Kidney (tissue), 14 donors: ENCODE measurements around the gene EGFR. TPM values are rescaled to one million over a fixed set of nuclear protein-coding genes. Genes with fewer than 3 reads are reported as not detected.

Source experiments
- DNase-seq, 5 donors: peaks; one replicate each; pipeline ENCODE4 v3.0.0-alpha.2; 2013 to 2020
- FAIRE-seq: peaks from 2 replicates; lab custom pipeline; 2012; peaks lifted over from hg19 to GRCh38; lab: Jason Lieb, UNC
- H3K27ac ChIP-seq, 2 donors: one replicate each; pipeline ENCODE4 v1.7.0; 2013; ENCODE audit warnings: low read depth in 2 of 2, low read length in 2 of 2, inconsistent platforms in 1 of 2
- H3K27me3 ChIP-seq: one replicate; pipeline ENCODE4 v1.7.1; 2013; ENCODE audit warnings: low read length, inconsistent platforms; ENCODE audit not compliant: control insufficient read depth, insufficient read depth
- H3K36me3 ChIP-seq, 3 donors: one replicate each; pipeline versions ENCODE4 v1.7.0 to v1.7.1; 2013; ENCODE audit warnings: low read length in 3 of 3, control low read depth in 1 of 3, inconsistent platforms in 1 of 3; ENCODE audit not compliant: insufficient read depth in 3 of 3, control insufficient read depth in 2 of 3
- H3K4me1 ChIP-seq, 3 donors: one replicate each; pipeline versions ENCODE4 v1.7.0 to v1.7.1; 2013; ENCODE audit warnings: low read length in 3 of 3, inconsistent platforms in 1 of 3, low read depth in 1 of 3; ENCODE audit not compliant: control insufficient read depth in 2 of 3, insufficient read depth in 2 of 3
- H3K4me3 ChIP-seq, 3 donors: one replicate each; pipeline versions ENCODE4 v1.7.0 to v1.8.1; 2013; ENCODE audit warnings: low read length in 3 of 3, control low read depth in 1 of 3, inconsistent platforms in 1 of 3
- H3K9ac ChIP-seq, 3 donors: one replicate each; pipeline versions ENCODE4 v1.7.0 to v1.7.1; 2013; ENCODE audit warnings: low read length in 3 of 3, control low read depth in 1 of 3, inconsistent platforms in 1 of 3
- H3K9me3 ChIP-seq, 3 donors: one replicate each; pipeline versions ENCODE4 v1.7.0 to v1.7.1; 2013; ENCODE audit warnings: low read length in 3 of 3, control low read depth in 1 of 3, inconsistent platforms in 1 of 3; ENCODE audit not compliant: control insufficient read depth in 2 of 3, insufficient read depth in 1 of 3
- intact Hi-C: fragments of 100-400 bp; cut with DNase I; formaldehyde crosslinking; loops from one replicate; pipeline ENCODE4 v1.11.1; 2022
- polyA plus RNA-seq: library from polyadenylated mRNA; stranded (reverse); fragments of 350-450 nt; fragmentation: Illumina TruSeq; extraction: RNeasy Lipid Tissue Mini Kit (QIAGEN cat#74804); gene quantifications from one replicate; pipeline ENCODE4 v1.2.3, GENCODE V29; 2014; ENCODE audit warnings: low read depth, low replicate concordance; ENCODE audit not compliant: insufficient read depth
- total RNA-seq: library from RNA; stranded (reverse); fragmentation: NEBNext Ultra II Directional; extraction: Animal tissue kit (Norgen Biotek cat#: 25700); gene quantifications from one replicate; pipeline ENCODE4 v1.2.1, GENCODE V29; 2021
- TF ChIP-seq, protein P1 (sequence below): IDR thresholded peaks from 3 replicates; pipeline ENCODE4 v1.5.1; 2012; ENCODE audit warnings: mild to moderate bottlenecking, moderate library complexity, borderline replicate concordance; ENCODE audit not compliant: insufficient read depth; ENCODE audit errors: extremely low read depth
- donor health status: control.
- donor health status: control.
- donor health status: control.
- donor health status: control.
- donor health status: control.
- donor health status: DM: yes; HTN: yes; CAD: no.
- donor health status: Normal renal cell carcinoma (clear cell type).

The EGFR gene
- total and polyA plus RNA-seq, 2 donors from 2014 or later, result 5.9 to 61.3 TPM

DNA sequence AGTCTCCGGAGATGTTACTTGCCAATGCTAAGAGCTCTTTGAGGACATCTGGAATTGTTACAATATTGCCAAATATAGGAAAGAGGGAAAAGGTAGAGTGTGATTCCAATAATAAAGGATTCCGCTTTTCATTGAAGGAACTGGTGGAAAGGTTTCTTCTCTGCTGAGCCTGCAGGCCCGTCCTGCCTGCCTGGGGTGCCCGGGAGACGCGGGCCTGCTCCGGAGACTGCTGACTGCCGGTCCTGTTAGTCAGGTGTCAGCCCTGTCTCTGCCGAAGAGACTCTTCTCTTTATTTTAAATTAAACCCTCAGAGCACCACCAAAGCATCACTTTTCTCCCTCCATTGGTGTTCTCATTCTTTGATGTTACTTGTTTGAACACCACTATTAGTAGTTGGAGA is 2.2 kb downstream of the EGFR start:
- no peaks in the 10 kb centered on the region for H3K27me3 ChIP-seq
- no peak overlapping the region for H3K9ac ChIP-seq
- peaks cover 0 to 8% (median 6%) of the 10 kb centered on the region in 3 donors for H3K4me1 ChIP-seq
- H3K27ac ChIP-seq, result peak overlapping the region in 1 of 2 donors; percentile 13
- no peaks in the 10 kb centered on the region for H3K36me3 ChIP-seq
- no peak for DNase-seq
- intact Hi-C loops, result no loop called here
- H3K9me3 ChIP-seq, result no peaks in the 10 kb centered on the region
- FAIRE-seq, result no peak
- TF ChIP-seq, protein P1, sequence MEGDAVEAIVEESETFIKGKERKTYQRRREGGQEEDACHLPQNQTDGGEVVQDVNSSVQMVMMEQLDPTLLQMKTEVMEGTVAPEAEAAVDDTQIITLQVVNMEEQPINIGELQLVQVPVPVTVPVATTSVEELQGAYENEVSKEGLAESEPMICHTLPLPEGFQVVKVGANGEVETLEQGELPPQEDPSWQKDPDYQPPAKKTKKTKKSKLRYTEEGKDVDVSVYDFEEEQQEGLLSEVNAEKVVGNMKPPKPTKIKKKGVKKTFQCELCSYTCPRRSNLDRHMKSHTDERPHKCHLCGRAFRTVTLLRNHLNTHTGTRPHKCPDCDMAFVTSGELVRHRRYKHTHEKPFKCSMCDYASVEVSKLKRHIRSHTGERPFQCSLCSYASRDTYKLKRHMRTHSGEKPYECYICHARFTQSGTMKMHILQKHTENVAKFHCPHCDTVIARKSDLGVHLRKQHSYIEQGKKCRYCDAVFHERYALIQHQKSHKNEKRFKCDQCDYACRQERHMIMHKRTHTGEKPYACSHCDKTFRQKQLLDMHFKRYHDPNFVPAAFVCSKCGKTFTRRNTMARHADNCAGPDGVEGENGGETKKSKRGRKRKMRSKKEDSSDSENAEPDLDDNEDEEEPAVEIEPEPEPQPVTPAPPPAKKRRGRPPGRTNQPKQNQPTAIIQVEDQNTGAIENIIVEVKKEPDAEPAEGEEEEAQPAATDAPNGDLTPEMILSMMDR, result no peak
- peak overlapping the region in 1 of 3 donors; percentile 77 for H3K4me3 ChIP-seq

- no peaks in the 10 kb centered on the region for H3K27me3 ChIP-seq
- H3K4me3 ChIP-seq, result peak overlapping the region in 1 of 3 donors; percentile 2
- FAIRE-seq (no peak), DNase-seq (no peak)
- H3K4me1 ChIP-seq, result peaks cover 0 to 12% (median 10%) of the 10 kb centered on the region in 3 donors
- intact Hi-C loops, result no loop called here
- H3K27ac ChIP-seq, result peak overlapping the region; percentile 14 to 20
- H3K9me3 ChIP-seq, result no peaks in the 10 kb centered on the region
- no peak overlapping the region for H3K9ac ChIP-seq
- TF ChIP-seq, protein P1, result no peak
- H3K36me3 ChIP-seq, result no peaks in the 10 kb centered on the region
Measured at GRCh38 chr7:55022002-55022985, 3.5 kb downstream of the EGFR start.

- H3K9me3 ChIP-seq, result no peaks in the 10 kb centered on the region
- H3K4me1 ChIP-seq, result peaks cover 0 to 10% (median 6%) of the 10 kb centered on the region in 3 donors
- no peak overlapping the region for H3K9ac ChIP-seq
- intact Hi-C loops, result no loop called here
- no peak overlapping the region for H3K27ac ChIP-seq
- DNase-seq, result no peak
- H3K4me3 ChIP-seq, result no peak overlapping the region
- TF ChIP-seq, protein P1, result no peak
- H3K27me3 ChIP-seq, result no peaks in the 10 kb centered on the region
- FAIRE-seq, result no peak
- H3K36me3 ChIP-seq, result no peaks in the 10 kb centered on the region
Measured at GRCh38 chr7:55023841-55024505, 5.2 kb downstream of the EGFR start.
